GM21447 (cell line): ENCODE results near the gene GOLGA2.

Source experiments
- ATAC-seq: cut with Tn5 transposase; IDR thresholded peaks from one replicate; pipeline ENCODE4 v1.9.1; 2021; ENCODE audit not compliant: unreplicated experiment

GOLGA2 gene

GRCh38 chr9:128215491-128216409 lies 60.1 kb downstream of the GOLGA2 start:
- no peak for ATAC-seq

- no peak for ATAC-seq
Measured at GRCh38 chr9:128214571-128215490, 61.0 kb downstream of the GOLGA2 start.

- no peak for ATAC-seq
Measured at GRCh38 chr9:128213746-128214497, 61.9 kb downstream of the GOLGA2 start.

GRCh38 chr9:128211981-128212281 lies 63.9 kb downstream of the GOLGA2 start:
- no peak for ATAC-seq

GRCh38 chr9:128211186-128211980 lies 64.4 kb downstream of the GOLGA2 start:
- no peak for ATAC-seq

GRCh38 chr9:128208946-128209669 lies 66.7 kb downstream of the GOLGA2 start:
- no peak for ATAC-seq

- ATAC-seq = no peak
Measured at GRCh38 chr9:128208386-128208785, 67.4 kb downstream of the GOLGA2 start.

GRCh38 chr9:128206916-128207910 lies 68.6 kb downstream of the GOLGA2 start:
- ATAC-seq = no peak

GRCh38 chr9:128206484-128206883 lies 69.3 kb downstream of the GOLGA2 start:
- ATAC-seq = no peak
